HPDE6-E6E7 (cell line): ENCODE results near the gene GJB4.
"Not testable (repeated sequence)": the region's sequence is repeated elsewhere in the genome, so short reads cannot be mapped to it uniquely, and the experiment has no call there.

Experiments used
- DNase-seq: peaks from one replicate; pipeline ENCODE4 v3.0.0; 2011; ENCODE audit warnings: missing footprints; ENCODE audit errors: extremely low spot score

Gene GJB4

DNA sequence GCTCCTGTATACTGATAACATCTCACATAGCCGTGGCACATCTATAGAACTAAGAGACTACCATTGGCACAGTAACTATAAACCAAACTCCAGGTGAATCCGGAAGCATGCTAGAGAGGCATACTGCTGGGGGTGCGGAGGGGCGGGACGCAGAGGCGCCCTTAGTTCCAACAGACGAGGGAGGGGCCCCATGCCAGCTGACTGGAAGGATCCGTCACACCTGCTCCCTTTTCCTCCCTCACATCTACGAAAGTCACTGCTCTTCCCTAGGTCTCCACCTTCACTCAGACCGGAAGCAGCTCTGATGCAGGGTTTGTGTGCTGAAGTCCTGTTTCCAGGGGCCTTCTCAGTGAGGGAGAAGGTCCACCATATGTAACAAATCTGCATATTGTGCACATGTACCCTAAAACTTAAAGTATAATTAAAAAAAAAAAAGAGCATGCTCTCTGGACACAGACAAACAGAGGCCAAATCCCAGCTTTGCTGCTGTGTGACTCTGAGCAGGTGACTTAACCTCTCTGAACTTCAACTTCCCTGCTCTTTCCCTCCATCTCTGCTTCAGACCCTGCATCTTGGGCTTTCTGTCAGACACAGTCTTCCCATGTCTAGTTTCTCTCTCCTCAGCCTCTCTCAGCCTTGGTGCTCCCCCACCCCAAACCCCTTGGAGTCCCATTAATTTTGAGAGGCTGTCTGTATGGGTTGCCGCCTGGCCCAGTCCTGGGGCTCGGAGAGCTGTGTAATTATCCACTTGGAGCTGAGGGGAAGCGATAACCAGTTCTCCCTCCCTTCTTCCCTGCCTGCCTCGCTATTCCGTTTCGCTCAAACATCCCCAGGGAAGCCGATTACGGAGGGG is 12.5 kb upstream of the GJB4 start:
- DNase-seq: no peak

DNA sequence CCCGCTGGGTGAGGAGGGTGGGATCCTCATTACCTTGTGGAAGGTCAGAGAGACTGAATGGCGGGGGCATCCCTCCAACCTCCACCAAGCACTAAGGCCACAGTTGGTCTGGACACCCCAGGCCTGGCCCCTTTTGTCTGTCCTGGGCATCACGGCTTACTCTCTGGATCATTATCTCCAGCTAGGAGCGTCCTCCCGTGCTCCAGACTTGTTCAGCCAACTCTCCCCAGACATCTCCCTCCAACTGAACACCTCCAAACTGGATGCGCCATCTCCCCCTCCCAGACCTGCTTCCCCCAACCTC is 11.9 kb upstream of the GJB4 start:
- DNase-seq: no peak

DNA sequence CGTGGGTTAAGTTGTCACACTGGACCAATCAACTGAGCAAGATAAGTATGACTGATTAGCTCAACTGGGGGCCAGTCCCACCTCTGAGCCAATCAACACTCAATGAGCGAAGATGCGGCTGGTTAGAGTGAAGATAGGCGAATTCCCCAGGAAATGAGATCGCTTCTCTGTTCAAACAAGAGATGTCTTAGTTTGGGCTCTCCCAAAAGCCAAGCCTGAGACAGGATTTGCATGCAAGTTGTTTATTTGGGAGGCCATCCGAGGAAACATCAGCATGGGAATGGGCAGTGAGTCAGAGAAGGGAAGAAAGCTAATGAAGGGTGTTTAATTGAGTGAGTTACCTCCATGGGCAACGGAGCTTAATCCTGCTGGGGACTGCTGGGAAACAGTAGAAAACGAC is 9.5 kb upstream of the GJB4 start:
- no peak for DNase-seq

DNA sequence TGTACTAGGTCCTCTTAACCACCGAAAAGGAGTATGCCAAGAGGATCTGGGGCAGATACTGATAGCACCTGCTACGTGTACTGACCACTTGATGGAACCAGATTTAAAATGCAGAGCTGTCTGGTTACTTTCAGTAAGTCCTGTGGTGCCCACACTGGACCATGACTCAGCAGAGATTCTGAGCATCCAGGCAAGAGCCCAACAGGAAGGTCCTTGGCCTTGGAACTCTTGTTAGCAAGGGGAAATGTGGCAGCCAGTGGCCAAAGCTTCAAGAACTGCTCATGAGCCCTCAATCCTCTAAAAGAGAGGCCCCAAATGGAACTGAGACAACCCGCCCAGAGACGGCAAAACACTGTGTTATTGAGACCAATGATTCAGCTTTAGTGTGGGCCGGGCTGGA is 8.9 kb upstream of the GJB4 start:
- DNase-seq: no peak

DNA sequence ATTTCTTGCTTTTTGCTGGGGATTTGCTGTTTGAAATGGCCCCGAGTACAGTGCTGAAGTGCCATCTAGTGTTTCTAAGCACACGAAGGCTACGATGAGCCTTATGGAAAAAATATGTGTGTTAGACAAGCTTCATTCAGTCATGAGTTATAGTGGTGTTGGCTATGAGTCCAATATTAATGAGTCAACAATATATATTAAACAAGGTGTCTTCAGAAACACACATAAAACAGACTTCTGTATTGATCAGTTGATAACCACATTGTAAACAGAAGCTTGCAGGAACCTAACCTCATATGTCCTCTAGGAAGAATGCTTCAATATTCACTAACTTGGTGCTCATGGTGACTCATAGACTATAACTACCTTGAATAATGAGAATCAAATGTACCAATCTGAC is 6.4 kb upstream of the GJB4 start:
- no peak for DNase-seq

DNA sequence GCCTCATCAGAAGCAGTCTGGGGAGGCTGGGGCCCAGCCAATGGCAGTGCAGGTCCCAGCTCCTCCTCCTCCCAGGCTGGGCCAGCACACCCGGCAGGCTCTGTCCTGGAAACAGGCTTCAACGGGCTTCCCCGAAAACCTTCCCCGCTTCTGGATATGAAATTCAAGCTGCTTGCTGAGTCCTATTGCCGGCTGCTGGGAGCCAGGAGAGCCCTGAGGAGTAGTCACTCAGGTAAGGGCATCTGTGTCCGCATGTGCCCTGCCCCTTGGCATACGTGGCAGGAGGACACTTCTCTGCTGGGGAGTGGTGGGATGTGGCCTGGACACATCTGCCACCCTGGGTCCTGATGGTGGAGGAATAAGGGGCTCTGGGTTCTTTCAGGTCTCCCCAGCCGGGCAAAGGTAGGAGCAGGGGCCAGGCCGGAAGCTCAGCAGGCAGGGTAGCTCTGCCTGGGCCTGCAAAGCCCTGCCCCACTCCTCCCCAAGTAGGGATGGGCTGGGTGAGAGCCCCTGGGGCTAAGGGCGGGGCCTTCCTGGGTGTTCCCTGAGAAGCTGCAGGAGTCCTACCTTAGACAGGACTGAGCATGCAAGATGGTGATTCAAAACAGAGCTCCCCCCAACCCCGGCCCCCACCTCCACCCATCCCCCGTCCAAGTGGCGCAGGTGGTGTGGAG is 4.4 kb upstream of the GJB4 start, which contains the start of gene GJB5:
TSS of gene GJB5 (plus strand) at position 84 of the 674 bp plus-strand sequence. CDS start 2,284 bp downstream, outside the sequence.
- peak; percentile 86 for DNase-seq

DNA sequence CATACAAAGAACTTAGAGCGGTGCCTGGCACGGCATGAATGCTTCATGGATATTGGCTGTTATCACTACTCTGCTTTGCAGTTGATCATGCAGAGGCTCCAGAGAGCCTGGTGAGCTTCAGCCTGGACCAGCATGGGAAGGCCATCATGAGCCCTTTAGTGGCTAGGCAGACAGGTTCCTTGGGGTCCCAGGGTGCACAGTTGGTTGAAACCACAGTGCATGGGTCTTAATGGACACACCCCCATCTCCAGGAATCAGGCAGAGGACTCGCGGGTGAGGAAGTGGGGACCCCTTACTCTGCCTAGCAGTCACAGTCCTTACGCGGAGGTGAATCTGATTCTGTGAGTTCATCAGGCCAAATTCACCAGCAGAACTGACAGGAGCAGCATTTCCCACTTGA is 3.6 kb upstream of the GJB4 start:
- no peak for DNase-seq

DNA sequence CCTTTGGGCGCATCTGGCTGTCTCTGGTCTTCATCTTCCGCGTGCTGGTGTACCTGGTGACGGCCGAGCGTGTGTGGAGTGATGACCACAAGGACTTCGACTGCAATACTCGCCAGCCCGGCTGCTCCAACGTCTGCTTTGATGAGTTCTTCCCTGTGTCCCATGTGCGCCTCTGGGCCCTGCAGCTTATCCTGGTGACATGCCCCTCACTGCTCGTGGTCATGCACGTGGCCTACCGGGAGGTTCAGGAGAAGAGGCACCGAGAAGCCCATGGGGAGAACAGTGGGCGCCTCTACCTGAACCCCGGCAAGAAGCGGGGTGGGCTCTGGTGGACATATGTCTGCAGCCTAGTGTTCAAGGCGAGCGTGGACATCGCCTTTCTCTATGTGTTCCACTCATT is 2.2 kb upstream of the GJB4 start:
- DNase-seq: no peak

DNA sequence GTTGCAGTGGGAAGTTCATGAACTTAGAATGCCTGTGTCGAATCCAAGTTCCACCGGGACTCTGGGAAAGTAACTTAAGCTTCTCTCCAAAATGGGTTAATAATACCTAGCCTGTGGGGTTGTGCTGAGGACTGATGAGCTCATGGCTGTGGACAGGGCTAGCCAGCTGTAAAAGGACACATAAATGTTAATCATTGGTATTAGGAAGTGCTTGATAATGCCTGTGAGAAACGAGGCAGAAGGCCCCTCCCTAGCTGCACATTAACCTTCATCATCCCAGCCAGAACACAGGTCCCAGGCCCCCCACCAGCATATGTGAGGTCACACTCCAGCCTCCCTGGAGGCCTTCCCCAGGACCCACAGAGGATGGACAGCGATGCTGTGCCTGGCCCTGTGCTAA is 789 bp upstream of the GJB4 start:
- no peak for DNase-seq

DNA sequence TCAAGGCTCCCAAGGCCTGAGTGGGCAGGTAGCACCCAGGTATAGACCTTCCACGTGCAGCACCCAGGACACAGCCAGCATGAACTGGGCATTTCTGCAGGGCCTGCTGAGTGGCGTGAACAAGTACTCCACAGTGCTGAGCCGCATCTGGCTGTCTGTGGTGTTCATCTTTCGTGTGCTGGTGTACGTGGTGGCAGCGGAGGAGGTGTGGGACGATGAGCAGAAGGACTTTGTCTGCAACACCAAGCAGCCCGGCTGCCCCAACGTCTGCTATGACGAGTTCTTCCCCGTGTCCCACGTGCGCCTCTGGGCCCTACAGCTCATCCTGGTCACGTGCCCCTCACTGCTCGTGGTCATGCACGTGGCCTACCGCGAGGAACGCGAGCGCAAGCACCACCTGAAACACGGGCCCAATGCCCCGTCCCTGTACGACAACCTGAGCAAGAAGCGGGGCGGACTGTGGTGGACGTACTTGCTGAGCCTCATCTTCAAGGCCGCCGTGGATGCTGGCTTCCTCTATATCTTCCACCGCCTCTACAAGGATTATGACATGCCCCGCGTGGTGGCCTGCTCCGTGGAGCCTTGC is 1.7 kb downstream of the GJB4 start:
- no peak for DNase-seq

DNA sequence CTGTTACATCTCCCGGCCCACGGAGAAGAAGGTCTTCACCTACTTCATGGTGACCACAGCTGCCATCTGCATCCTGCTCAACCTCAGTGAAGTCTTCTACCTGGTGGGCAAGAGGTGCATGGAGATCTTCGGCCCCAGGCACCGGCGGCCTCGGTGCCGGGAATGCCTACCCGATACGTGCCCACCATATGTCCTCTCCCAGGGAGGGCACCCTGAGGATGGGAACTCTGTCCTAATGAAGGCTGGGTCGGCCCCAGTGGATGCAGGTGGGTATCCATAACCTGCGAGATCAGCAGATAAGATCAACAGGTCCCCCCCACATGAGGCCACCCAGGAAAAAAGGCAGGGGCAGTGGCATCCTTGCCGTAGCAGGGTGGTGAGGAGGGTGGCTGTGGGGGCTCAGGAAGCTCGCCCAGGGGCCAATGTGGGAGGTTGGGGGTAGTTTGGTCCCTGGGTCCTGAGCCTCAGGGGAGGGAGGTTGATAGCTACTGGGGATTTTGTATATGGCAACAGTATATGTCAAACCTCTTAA is 2.3 kb downstream of the GJB4 start:
- DNase-seq: no peak

DNA sequence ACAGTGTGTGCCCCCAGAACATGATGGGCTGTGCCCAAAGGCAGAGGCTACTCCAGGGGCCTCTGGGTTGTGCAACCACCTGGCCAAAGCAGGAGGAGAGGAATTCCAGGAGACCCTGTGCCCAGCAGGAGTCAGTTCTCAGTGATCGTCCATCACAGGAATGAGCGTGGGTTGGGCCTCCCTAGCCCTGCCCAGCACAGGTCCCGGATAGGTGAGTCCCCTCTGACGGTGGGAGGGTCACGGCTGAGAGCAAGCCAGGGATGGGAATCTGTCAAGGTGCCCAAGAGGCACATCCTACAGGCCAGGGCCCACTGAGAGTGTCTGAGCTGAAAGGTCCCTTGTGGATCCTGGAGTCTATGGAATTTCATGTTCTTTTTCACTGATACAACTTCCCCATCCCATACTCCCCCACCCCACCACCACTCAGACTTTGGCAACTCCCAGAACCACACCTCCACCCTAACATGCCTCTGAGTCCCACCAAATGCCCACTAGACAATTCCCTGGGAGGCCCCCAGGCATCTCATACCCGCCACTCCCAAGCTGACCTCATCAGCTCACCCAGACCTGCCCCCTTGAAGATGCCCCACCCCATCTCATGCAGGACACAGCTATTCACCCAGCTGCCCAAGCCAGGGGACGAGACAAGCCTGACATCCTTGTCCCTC is 3.1 kb downstream of the GJB4 start:
- no peak for DNase-seq

DNA sequence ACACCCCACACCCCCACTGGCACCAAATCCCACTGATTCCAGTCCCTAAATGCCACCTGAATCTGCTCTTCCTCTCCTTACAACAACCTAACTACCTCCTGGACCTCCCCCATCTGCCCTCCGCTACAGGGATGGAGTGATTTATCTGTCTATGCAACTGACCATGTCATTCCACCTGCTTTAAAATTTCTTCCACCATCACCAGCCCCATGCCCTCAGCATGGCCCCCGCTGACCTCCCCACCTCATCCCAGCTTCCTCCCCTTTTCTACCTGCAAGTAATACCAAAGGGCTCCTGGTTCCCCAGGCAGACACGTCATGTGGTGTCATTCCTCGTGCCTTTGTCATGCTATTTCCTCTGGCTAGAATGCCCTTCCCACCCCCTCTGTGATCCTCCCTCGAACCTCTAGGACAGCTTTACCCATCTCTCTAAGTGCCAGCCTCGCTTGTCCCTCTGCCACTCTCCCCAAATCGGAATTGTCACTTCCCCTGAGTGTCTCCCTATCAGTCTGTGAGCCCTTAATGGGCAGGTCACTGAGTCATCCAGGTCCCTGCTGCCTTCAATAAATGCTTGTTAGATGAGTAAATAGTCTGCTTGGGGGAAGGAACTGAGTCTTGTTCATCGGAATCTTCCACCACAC is 3.7 kb downstream of the GJB4 start:
- DNase-seq: peak; percentile 91

DNA sequence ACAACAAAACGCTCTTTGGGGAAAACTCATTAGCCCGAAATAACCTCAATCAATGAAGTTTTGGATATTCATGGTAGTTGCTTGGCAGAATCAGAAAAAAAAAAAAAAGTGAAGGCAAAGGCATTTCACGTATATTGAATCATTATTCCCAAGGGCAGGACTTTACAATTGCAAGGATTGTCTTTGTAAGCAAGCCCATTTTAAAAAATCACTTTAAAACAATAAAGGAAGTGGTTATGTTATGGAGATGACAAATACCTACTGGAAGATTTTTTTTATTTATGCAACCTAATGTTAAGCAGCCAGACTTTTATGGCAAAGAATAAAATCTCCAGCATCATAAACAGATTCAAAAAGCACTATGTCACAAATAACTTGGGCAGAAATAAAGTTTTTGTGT is 9.3 kb downstream of the GJB4 start:
- DNase-seq: no peak

DNA sequence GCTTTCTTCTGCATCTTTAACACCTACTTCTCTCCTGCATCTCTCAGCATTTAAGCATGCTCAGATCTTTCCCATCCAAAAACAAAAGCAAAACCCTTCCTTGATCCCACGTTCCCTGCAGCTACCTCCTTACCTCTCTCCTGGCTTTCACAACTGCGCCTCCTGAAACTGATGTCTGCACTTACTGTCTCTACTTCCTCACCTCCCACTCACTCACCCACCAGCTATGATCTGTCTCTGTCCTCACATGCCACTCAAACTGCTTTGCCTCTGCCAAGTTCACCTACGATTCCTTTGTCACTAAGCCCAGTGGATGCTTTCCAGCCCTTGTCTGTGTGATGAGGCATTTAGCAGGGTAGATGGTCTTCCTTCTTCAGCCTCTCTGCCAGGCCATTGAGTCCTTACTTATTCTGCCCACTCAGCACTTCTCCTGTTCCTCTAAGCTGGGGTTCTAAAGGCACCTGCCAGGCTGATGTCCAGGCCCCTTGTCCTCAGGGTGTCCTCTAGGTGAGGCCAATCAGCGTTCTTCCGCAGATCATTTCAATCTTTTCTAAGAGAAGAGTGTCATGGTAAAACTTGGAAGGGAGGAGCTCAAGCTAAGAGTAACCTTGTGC is 11.5 kb downstream of the GJB4 start:
- DNase-seq: no peak

DNA sequence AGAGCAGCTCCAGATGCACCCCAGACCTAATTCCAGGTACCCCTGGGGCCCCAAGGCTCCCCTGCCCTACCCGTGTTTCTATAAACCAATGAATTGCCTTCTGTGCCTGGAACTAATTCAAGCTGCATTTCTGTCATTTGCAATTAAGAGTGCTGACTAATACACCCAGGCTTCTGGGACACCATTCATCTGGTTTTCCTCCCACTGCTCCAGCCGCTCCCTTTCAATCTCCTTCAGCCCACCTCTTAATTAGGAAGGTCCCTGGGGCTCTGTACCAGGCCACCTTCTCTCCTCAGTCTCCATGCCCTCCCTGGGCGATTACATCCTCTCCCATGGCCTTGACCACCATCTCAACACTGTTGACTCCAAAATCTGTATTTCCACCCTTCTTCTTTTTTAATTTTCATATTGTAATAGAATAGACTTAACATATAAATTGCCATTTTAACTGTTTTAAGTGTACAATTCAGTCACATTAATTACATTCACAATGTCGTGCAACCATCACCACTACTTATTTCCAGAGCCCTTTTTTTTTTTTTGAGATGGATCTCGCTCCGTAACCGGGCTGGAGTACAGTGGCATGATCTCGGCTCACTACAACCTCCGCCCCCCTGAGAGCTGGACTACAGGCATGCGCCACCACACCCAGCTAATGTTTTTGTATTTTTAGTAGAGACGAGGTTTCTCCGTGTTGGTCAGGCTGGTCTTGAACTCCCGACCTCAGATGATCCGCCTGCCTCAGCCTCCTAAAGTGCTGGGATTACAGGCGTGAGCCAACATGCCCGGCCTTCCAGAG is 12.2 kb downstream of the GJB4 start:
- DNase-seq: no peak

DNA sequence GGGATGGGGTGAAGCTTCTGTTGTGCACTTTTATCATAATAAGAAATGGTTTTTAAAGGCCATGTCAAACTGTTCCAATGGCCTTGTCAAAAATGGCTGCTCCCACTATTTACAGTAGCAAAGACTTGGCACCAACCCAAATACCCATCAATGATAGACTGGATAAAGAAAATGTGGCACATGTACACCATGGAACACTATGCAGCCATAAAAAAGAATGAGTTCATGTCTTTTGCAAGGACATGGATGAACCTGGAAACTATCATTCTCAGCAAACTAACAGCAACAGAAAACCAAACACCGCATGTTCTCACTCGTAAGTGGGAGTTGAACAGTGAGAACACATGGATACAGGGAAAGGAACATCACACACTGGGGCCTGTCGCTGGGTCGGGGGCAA is 13.6 kb downstream of the GJB4 start:
- DNase-seq: not testable (repeated sequence)

DNA sequence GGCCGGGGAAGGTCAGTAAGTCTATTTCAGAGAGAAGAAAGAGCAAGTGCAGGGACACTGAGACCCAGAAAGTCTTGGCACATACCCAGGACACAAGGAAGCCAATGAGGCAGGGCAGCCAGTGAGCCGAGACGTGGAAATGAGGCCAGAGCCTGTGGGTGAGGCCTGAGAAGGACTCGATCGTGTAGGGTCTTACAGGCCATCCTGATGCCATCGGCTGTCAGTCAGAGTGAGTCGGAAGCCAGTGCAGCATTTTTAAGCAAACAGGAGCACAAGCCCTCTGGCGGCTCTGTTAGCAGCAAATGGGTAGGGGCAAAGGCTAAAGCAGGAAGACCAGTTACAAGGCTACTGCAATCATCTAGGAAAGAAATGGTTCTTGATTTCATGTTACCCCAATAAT is 15.4 kb downstream of the GJB4 start:
- no peak for DNase-seq

DNA sequence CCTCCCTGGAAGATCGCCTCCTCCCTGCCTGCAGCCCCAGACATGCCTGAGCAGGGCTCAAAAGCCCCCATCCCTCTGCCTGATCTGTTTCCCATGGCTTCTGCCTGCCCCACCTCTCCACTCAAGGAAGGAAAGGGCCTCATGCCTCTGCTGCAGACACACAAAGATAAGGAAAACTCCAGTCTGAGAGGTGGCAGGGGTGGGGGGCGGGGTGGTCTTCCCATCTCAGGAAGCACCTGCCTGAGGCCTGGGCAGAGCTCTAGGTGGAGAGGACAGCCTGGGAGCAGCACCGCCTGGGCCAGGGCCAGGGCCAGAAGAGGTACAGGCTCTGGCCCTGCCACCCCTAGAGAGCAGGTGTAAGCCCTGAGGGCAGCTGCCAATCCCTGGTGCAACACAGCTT is 17.4 kb downstream of the GJB4 start:
- no peak for DNase-seq

DNA sequence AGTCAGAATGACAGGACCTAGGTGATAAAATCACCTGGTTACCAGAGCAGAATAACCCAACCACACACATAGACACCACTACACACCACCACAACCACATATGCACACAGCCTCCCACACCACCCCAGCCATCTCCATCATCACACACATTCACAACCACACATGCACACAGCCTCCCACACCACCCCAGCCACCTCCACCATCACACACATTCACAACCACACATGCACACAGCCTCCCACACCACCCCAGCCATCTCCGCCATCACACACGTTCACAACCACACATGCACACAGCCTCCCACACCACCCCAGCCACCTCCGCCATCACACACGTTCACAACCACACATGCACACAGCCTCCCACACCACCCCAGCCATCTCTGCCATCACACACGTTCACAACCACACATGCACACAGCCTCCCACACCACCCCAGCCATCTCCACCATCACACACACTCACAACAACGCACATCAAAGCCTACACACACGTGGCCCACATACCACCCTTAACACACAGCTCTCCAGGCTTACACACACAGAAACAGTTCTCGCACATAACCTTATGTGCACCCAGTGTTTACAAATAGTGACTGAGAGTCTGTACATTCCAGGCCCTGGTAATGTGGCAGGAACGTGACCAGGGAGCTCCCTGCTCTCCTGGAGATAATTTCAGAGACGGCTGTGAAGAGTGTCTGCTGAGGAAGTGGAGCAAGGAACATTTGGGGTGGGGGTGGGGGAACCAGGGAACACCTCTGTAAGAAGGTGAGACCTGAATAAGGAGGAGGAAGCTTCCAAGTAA is 18.2 kb downstream of the GJB4 start:
- no peak for DNase-seq
